Thyroid gland (tissue), 4 donors: Measurements from ENCODE around the gene ASB7.

Experiments used
- CTCF ChIP-seq, 6 experiments: fragments of 200-600 bp in 3 of 6; fragments of 450-650 bp in 3 of 6; sonication (generic) in 3 of 6; IDR thresholded peaks; one replicate each; pipeline ENCODE4 v1.5.1; 2016 to 2019; ENCODE audit warnings: antibody characterized with exemption in 6 of 6, mild to moderate bottlenecking in 2 of 6, inconsistent platforms in 1 of 6, moderate library complexity in 1 of 6
- POLR2A ChIP-seq, 2 donors: fragments of 450-650 bp; IDR thresholded peaks; one replicate each; pipeline ENCODE4 v1.6.1; 2017; ENCODE audit warnings: antibody characterized with exemption in 2 of 2, mild to moderate bottlenecking in 2 of 2, moderate library complexity in 1 of 2

GRCh38 chr15:100642213-100642949 is 40.0 kb downstream of the ASB7 start:
- TF ChIP-seq CTCF (IDR thresholded peaks at IDR 0.05): no peak
- TF ChIP-seq POLR2A (IDR thresholded peaks at IDR 0.05): no peak
